Uterus (tissue), 2 donors: ENCODE results near the gene BTG3.

Experiments
- CTCF ChIP-seq, 4 experiments: fragments of 200-600 bp in 2 of 4; fragments of 450-650 bp in 2 of 4; sonication (generic) in 2 of 4; IDR thresholded peaks; one replicate each; pipeline ENCODE4 v1.5.1; 2016 to 2019; ENCODE audit warnings: antibody characterized with exemption in 4 of 4, mild to moderate bottlenecking in 2 of 4, moderate library complexity in 1 of 4
- POLR2A ChIP-seq, 2 donors: fragments of 450-650 bp; IDR thresholded peaks; one replicate each; pipeline ENCODE4 v1.6.1; 2016; ENCODE audit warnings: antibody characterized with exemption in 2 of 2, mild to moderate bottlenecking in 1 of 2, moderate library complexity in 1 of 2

DNA sequence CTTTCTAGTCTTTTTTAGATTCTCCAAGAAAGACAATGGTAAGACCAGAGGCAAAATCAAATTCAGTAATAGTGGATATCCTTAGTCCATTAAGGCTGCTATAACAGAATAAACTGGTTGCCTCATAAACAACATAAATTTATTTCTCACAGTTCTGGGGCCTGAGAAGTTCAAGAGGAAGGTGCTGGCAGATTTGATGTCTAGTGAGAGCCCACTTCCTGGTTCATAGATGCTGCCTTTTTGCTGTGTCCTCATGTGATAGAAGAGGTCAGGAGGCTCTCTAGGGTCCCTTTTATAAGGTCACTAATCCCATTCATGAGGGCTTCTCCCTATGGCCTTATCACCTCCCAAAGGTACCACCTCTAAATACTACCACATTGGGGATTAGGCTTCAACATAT lies 31.5 kb upstream of the BTG3 start:
- TF ChIP-seq CTCF (IDR thresholded peaks at IDR 0.05) (no peak), POLR2A (IDR thresholded peaks at IDR 0.05) (no peak)
